GM12875 (cell line): ENCODE data around the gene RNF187.

Source experiments
- H3K4me3 ChIP-seq: one replicate; pipeline ENCODE4 v1.5.1; 2011; ENCODE audit warnings: low read depth, low read length, control low read depth
- CTCF ChIP-seq: IDR thresholded peaks from 2 replicates; pipeline ENCODE4 v1.5.1; 2011; ENCODE audit warnings: low read depth, mild to moderate bottlenecking, control low read depth, inconsistent platforms, low read length, moderate library complexity, borderline replicate concordance; ENCODE audit not compliant: insufficient read depth

Gene RNF187

GRCh38 chr1:228517655-228518054 is 30.5 kb downstream of the RNF187 start:
- no peak overlapping the region for H3K4me3 ChIP-seq
- TF ChIP-seq CTCF: no peak

DNA sequence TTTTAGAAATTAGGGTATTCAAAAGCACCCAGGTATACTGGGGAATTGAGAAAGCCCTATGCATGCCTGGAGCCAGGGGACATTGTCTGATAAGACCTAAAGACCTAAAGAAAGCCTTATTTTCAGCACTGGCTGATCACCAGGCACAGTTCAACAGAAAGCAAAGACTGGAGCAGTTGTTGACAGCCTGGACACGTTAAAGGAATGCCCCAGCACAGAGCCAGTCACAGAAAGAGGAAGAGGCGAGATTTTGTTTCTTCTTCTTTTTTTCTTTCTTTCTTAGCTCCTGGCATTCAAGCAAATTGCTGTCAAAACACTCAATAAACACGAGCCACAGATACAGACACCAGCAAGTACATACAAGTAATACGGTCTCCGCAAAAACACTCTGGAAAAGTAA is 40.4 kb downstream of the RNF187 start:
- no peak overlapping the region for H3K4me3 ChIP-seq
- no peak for TF ChIP-seq CTCF

DNA sequence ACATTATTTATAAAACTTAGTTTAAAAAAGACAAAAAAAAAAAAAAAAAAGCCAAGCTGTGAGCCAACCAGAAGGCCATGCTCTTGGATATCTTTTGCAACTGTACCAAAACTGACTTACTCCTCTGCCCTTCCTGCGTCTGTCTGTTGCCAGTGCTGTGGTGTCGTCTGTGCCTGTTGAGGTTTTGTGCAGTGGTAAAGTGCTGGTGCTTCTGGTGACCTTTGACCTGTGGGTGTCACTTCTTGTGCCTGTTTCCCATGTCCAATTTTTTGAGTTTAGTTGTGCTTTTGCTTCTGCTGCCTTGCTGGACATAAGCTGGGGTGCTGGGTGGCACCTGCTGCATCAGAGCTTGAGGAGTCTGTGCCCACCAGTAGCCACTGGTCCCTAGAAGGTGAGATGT is 41.4 kb downstream of the RNF187 start:
- no peak overlapping the region for H3K4me3 ChIP-seq
- no peak for TF ChIP-seq CTCF

- H3K4me3 ChIP-seq: no peak overlapping the region
- no peak for TF ChIP-seq CTCF
These were observed 43.0 kb downstream of the RNF187 start for GRCh38 chr1:228530086-228530758.

GRCh38 chr1:228530951-228531731 is 44.0 kb downstream of the RNF187 start:
- H3K4me3 ChIP-seq: no peak overlapping the region
- TF ChIP-seq CTCF: no peak

DNA sequence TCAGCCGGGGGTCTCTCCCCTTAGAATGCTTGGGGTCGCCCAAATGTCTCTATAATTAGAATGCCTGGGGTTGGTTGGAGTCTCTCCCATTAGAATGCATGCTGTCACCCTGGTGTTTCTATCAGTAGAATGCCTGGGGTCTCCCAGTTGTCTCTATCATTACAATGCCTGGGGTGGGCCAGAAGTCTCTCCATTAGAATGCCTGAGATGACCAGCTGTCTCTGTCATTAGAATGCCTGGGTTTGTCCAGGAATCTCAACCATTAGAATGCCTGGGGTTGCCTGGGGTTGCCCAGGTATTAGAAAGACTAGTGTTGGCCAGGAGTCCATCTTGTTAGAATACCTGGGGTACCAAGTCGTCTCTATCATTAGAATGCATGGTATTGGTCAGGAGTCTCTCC is 51.6 kb downstream of the RNF187 start:
- no peak for TF ChIP-seq CTCF

More for the DNA sequence above, 51.6 kb downstream of the RNF187 start:
- no peak overlapping the region for H3K4me3 ChIP-seq
